Smooth muscle cell of the brain vasculature (primary cell): Measurements from ENCODE around the gene TFF2.

ENCODE experiments used
- DNase-seq: peaks from one replicate; pipeline ENCODE4 v3.0.0-alpha.2; 2012; ENCODE audit warnings: low read depth, low spot score

The TFF2 gene

GRCh38 chr21:42305707-42306147 is 45.1 kb downstream of the TFF2 start:
- DNase-seq = no peak

- no peak for DNase-seq
Observed at GRCh38 chr21:42304556-42305454, 46.0 kb downstream of the TFF2 start.

GRCh38 chr21:42303443-42303842 is 47.4 kb downstream of the TFF2 start:
- no peak for DNase-seq

GRCh38 chr21:42302794-42303193 is 48.0 kb downstream of the TFF2 start:
- DNase-seq = no peak

GRCh38 chr21:42302076-42302650 is 48.6 kb downstream of the TFF2 start:
- DNase-seq = no peak

GRCh38 chr21:42301371-42302075 is 49.3 kb downstream of the TFF2 start:
- DNase-seq = no peak

GRCh38 chr21:42300956-42301355 is 49.8 kb downstream of the TFF2 start:
- no peak for DNase-seq

GRCh38 chr21:42300045-42300583 is 50.7 kb downstream of the TFF2 start:
- no peak for DNase-seq

- no peak for DNase-seq
Observed at GRCh38 chr21:42299324-42300044, 51.3 kb downstream of the TFF2 start.

GRCh38 chr21:42298657-42299056 is 52.1 kb downstream of the TFF2 start:
- DNase-seq = no peak

- no peak for DNase-seq
Observed at GRCh38 chr21:42298237-42298636, 52.6 kb downstream of the TFF2 start.

- no peak for DNase-seq
Observed at GRCh38 chr21:42297377-42297776, 53.4 kb downstream of the TFF2 start.

- DNase-seq = no peak
Observed at GRCh38 chr21:42296501-42296900, 54.3 kb downstream of the TFF2 start.
